ENCODE results near the gene C17orf50.
"Not testable (repeated sequence)": the region's sequence is repeated elsewhere in the genome, so short reads cannot be mapped to it uniquely, and the experiment has no call there.

Gene C17orf50

GRCh38 chr17:35745749-35746320 is 14.9 kb upstream of the C17orf50 start:
- no peak for TF ChIP-seq Cebpa-rat (IDR thresholded peaks at IDR 0.05)
- peaks cover 50 to 61% (median 56%) of the 10 kb centered on the region in 11 experiments for H3K27me3 ChIP-seq
- no peak overlapping the region for H3K4me3 ChIP-seq
- no peak overlapping the region for H3K27ac ChIP-seq
- no peaks in the 10 kb centered on the region for H3K9me3 ChIP-seq (replicated peaks in 1 of 11)
- peaks cover 8 to 14% (median 10%) of the 10 kb centered on the region in 10 experiments; a peak in 18 of 20 replicates for H3K4me1 ChIP-seq
- H3K9ac ChIP-seq, result no peak overlapping the region
- no peaks in the 10 kb centered on the region for H3K36me3 ChIP-seq
- no peak overlapping the region for H3K4me2 ChIP-seq
- H4K20me1 ChIP-seq, result peaks cover 0 to 62% (median 9%) of the 10 kb centered on the region in 11 experiments; a peak in 11 of 22 replicates

GRCh38 chr17:35747540-35748017 is 13.1 kb upstream of the C17orf50 start:
- Histone ChIP-seq H3K4me3 (no peak overlapping the region), H3K27me3 (peaks cover 36 to 50% (median 46%) of the 10 kb centered on the region in 11 experiments), H3K4me1 (peaks cover 8 to 18% (median 13%) of the 10 kb centered on the region in 10 experiments; a peak in 19 of 20 replicates), H3K36me3 (no peaks in the 10 kb centered on the region), H4K20me1 (peaks cover 0 to 52% (median 8%) of the 10 kb centered on the region in 11 experiments; a peak in 10 of 22 replicates), H3K9me3 (replicated peaks in 1 of 11) (no peaks in the 10 kb centered on the region), H3K9ac (no peak overlapping the region), H3K27ac (no peak overlapping the region), H3K4me2 (no peak overlapping the region)
- TF ChIP-seq Cebpa-rat (IDR thresholded peaks at IDR 0.05), result no peak

DNA sequence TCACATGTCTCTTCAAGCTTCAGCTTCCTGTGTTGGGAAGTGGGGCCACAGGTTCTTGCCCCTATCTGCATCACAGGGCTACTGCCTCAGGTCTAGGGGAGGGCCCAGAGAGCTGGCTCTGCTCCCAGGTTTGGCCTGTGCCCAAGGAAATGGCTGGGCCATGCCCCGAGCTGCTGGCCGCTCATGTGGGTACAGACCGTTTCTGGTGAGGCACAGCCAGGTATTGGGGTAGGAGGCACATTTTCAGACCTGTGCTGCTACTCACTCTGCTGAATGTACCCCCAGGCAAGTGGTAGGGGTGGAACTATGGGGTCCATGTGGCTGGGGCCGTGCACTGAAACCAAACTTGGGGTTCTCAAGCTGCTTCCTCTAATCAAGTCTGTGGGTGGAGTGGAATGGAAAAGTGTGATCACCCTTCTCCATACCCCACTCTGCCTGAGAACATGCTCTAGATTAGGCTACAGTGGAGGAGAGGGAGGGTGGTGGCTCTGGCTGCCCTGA is 12.3 kb upstream of the C17orf50 start:
- peaks cover 29 to 42% (median 38%) of the 10 kb centered on the region in 11 experiments for H3K27me3 ChIP-seq
- peaks cover 8 to 22% (median 17%) of the 10 kb centered on the region in 10 experiments; a peak in 19 of 20 replicates for H3K4me1 ChIP-seq
- no peak overlapping the region for H3K27ac ChIP-seq
- H3K36me3 ChIP-seq, result no peaks in the 10 kb centered on the region
- H3K4me2 ChIP-seq, result no peak overlapping the region
- H3K9me3 ChIP-seq (replicated peaks in 1 of 11), result no peaks in the 10 kb centered on the region
- no peak overlapping the region for H3K4me3 ChIP-seq
- H4K20me1 ChIP-seq, result peaks cover 0 to 51% (median 2%) of the 10 kb centered on the region in 11 experiments; a peak in 9 of 22 replicates
- no peak overlapping the region for H3K9ac ChIP-seq
- no peak for TF ChIP-seq Cebpa-rat (IDR thresholded peaks at IDR 0.05)

DNA sequence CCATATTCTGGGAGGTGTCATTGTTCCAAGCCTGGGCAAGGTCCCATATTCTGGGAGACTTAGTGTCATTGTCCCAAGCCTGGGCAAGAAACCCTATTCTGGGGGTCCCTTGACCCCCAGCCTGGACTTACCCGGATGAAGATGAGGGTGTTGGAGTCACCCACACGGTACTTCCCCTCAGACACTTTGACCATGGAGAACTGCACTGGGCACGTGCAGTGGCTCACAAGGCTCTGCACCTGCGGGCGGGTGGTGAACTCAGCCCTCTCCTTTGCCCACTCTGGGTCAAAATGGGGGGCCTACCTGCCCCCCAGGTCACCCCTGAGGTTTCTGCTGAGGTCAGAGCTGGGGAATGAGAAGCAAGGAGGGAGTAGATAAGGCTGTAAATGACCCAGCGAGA is 11.7 kb upstream of the C17orf50 start:
- H4K20me1 ChIP-seq, result peaks cover 0 to 51% (median 0%) of the 10 kb centered on the region in 11 experiments; a peak in 9 of 22 replicates
- no peak overlapping the region for H3K4me3 ChIP-seq
- H3K9me3 ChIP-seq (replicated peaks in 1 of 11), result no peaks in the 10 kb centered on the region
- TF ChIP-seq Cebpa-rat (IDR thresholded peaks at IDR 0.05), result no peak
- H3K27me3 ChIP-seq, result peaks cover 27 to 38% (median 34%) of the 10 kb centered on the region in 11 experiments
- no peak overlapping the region for H3K4me2 ChIP-seq
- peaks cover 8 to 22% (median 17%) of the 10 kb centered on the region in 10 experiments; a peak in 19 of 20 replicates for H3K4me1 ChIP-seq
- H3K27ac ChIP-seq, result no peak overlapping the region
- H3K36me3 ChIP-seq, result no peaks in the 10 kb centered on the region
- H3K9ac ChIP-seq, result no peak overlapping the region

- peaks cover 0 to 44% (median 0%) of the 10 kb centered on the region in 11 experiments; a peak in 9 of 22 replicates for H4K20me1 ChIP-seq
- TF ChIP-seq Cebpa-rat (IDR thresholded peaks at IDR 0.05), result no peak
- 0 out of 22 replicates have a peak overlapping the region, but pooled peaks of 2 of the 11 experiments have one; percentile 4 to 22 for H3K9ac ChIP-seq
- peaks cover 8 to 22% (median 17%) of the 10 kb centered on the region in 10 experiments; a peak in 19 of 20 replicates for H3K4me1 ChIP-seq
- H3K4me2 ChIP-seq, result peak overlapping the region; percentile 41 to 71 (median 61)
- no peak overlapping the region for H3K27ac ChIP-seq
- H3K27me3 ChIP-seq, result peaks cover 27 to 38% (median 34%) of the 10 kb centered on the region in 11 experiments
- H3K9me3 ChIP-seq (replicated peaks in 1 of 11), result no peaks in the 10 kb centered on the region
- H3K36me3 ChIP-seq, result no peaks in the 10 kb centered on the region
- peak overlapping the region in 3 of 10 experiments; percentile 18 to 28 (median 23); a peak in 2 of 20 replicates for H3K4me3 ChIP-seq
These were observed 10.9 kb upstream of the C17orf50 start for GRCh38 chr17:35749560-35750412.

- Histone ChIP-seq H3K9ac (0 out of 22 replicates have a peak overlapping the region, but pooled peaks of 2 of the 11 experiments have one; percentile 4 to 22), H3K9me3 (replicated peaks in 1 of 11) (no peaks in the 10 kb centered on the region), H3K4me3 (peak overlapping the region in 2 of 10 experiments; percentile 18 to 28; a peak in 1 of 20 replicates), H4K20me1 (peaks cover 0 to 41% (median 0%) of the 10 kb centered on the region in 11 experiments; a peak in 6 of 22 replicates), H3K27ac (no peak overlapping the region), H3K36me3 (no peaks in the 10 kb centered on the region), H3K4me1 (peaks cover 10 to 22% (median 17%) of the 10 kb centered on the region in 10 experiments; a peak in 19 of 20 replicates), H3K27me3 (peaks cover 27 to 38% (median 34%) of the 10 kb centered on the region in 11 experiments), H3K4me2 (peak overlapping the region; percentile 41 to 71 (median 61))
- TF ChIP-seq Cebpa-rat (IDR thresholded peaks at IDR 0.05), result no peak
These were observed 9.9 kb upstream of the C17orf50 start for GRCh38 chr17:35750526-35751395.

DNA sequence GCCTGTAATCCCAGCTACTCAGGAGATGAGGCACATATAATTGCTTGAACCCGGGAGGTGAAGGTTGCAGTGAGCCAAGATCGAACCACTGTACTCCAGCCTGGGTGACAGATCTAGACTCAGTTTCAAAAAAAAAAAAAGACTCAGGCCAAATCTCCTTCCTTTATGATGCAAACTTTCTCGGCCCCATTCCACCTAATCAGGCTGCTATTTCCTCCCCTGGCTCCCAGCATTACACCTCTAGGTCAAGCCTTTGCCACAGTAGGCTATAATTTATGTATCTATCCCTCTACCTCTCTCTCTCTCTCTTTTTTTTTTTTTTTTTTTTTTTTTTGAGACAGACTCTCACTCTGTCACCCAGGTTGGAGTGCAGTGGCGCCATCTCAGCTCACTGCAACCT is 9.1 kb upstream of the C17orf50 start:
- Histone ChIP-seq H3K27me3 (peaks cover 27 to 38% (median 34%) of the 10 kb centered on the region in 11 experiments), H4K20me1 (peaks cover 0 to 33% (median 0%) of the 10 kb centered on the region in 11 experiments; a peak in 6 of 22 replicates), H3K4me1 (peaks cover 13 to 22% (median 17%) of the 10 kb centered on the region in 10 experiments; a peak in 19 of 20 replicates)
- H3K4me3 ChIP-seq; H3K27ac ChIP-seq; H3K4me2 ChIP-seq; H3K36me3 ChIP-seq; H3K9me3 ChIP-seq (replicated peaks in 1 of 11); H3K9ac ChIP-seq: not testable (repeated sequence)

DNA sequence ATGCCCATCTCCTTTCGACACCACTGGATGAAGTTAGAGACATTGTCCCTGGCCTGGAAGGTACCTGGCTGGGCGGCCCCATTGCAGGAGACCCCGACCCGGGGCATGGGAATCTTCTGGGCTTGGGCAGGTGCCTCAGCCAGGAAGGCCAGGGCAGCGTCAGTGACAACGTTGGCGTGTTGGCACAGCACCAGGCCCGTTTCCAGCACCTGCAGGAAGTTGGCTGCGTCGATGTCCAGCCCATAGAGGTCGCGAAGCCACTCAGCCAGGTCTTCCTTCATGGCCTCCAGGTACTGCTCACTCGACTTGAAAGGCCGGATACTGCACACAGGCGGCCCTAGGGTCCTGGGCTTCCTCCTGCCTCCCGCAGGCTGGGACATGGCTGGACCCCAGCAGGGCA is 8.2 kb upstream of the C17orf50 start:
- H3K9me3 ChIP-seq (replicated peaks in 1 of 11), result 0 out of 22 replicates have a peak, but pooled peaks cover 0 to 3% (median 0%) of the 10 kb centered on the region in 11 experiments
- peaks cover 13 to 22% (median 18%) of the 10 kb centered on the region in 10 experiments; a peak in 19 of 20 replicates for H3K4me1 ChIP-seq
- H3K27me3 ChIP-seq, result peaks cover 27 to 38% (median 34%) of the 10 kb centered on the region in 11 experiments
- no peaks in the 10 kb centered on the region for H3K36me3 ChIP-seq
- no peak overlapping the region for H3K4me3 ChIP-seq
- H3K4me2 ChIP-seq, result peak overlapping the region in 8 of 11 experiments; percentile 4 to 59 (median 30); a peak in 10 of 22 replicates
- H4K20me1 ChIP-seq, result peaks cover 0 to 30% (median 0%) of the 10 kb centered on the region in 11 experiments; a peak in 6 of 22 replicates
- TF ChIP-seq Cebpa-rat (IDR thresholded peaks at IDR 0.05), result no peak
- no peak overlapping the region for H3K9ac ChIP-seq
- no peak overlapping the region for H3K27ac ChIP-seq

Data from BLaER1 treated with 17β-estradiol and CSF1 and Interleukin-3, amounts not matched to agents 10 nM and 100 nM (cell line).